Measurements from ENCODE around the gene SLC6A18.

SLC6A18 gene

GRCh38 chr5:1183424-1184162, 41.6 kb upstream of the SLC6A18 start:
- H3K4me3 ChIP-seq (ENCODE audit: low read length), result no peak overlapping the region
- no peak for TF ChIP-seq CTCF (conservative IDR thresholded peaks at IDR 0.05; ENCODE audit: low read depth, low read length)
- DNase-seq (ENCODE audit: low read depth), result no peak

DNA sequence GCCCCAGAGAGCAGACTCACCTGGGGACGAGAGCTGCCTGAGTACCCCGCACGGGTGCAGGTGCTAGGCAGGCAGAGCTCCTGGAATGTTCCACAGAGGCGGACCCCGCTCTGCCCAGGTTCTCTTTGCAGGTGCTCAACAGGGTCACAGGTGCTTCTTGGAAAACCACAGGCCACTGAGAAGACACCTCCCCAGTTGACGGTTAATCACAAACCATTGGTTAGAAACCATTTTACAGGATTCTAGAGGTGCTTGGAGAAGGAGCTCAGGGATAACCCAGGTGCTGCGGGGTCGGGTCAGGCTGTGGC, 41.1 kb upstream of the SLC6A18 start:
- DNase-seq (ENCODE audit: low read depth), result no peak

GRCh38 chr5:1184481-1184880, 40.7 kb upstream of the SLC6A18 start:
- DNase-seq (ENCODE audit: low read depth), result no peak
- TF ChIP-seq CTCF (conservative IDR thresholded peaks at IDR 0.05; ENCODE audit: low read depth, low read length), result no peak
- H3K4me3 ChIP-seq (ENCODE audit: low read length), result no peak overlapping the region

More for the DNA sequence above, 41.1 kb upstream of the SLC6A18 start:
- TF ChIP-seq CTCF (conservative IDR thresholded peaks at IDR 0.05; ENCODE audit: low read depth, low read length), result no peak
- H3K4me3 ChIP-seq (ENCODE audit: low read length), result no peak overlapping the region

DNA sequence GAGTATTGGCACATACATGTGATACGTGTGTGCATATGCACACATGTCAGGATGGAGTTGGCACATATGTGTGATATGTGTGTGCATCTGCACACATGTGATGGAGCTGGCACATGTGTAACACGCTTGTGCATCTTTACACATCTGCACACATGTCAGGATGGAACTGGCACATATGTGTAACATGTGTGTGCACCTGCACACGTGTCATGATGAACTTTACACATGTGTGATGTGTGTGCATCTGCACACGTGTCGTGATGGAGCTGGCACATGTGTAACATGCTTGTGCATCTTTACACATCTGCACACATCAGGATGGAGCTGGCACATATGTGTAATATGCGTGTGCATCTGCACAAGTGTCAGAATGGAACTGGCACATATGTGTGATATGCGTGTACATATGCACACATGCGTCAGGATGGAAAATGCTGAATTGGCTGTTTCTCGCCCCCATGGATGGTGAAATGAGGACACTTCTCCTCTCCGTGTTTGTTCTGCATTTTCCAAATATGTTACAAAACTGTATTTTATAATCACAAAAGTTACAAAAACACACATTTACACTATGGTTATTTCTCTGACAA, 40.0 kb upstream of the SLC6A18 start:
- H3K4me3 ChIP-seq (ENCODE audit: low read length), result no peak overlapping the region
- TF ChIP-seq CTCF (conservative IDR thresholded peaks at IDR 0.05; ENCODE audit: low read depth, low read length), result no peak
- DNase-seq (ENCODE audit: low read depth), result no peak

- TF ChIP-seq CTCF (conservative IDR thresholded peaks at IDR 0.05; ENCODE audit: low read depth, low read length), result no peak
- no peak for DNase-seq (ENCODE audit: low read depth)
- H3K4me3 ChIP-seq (ENCODE audit: low read length), result no peak overlapping the region
Measured at GRCh38 chr5:1185629-1186350, 39.4 kb upstream of the SLC6A18 start.

DNA sequence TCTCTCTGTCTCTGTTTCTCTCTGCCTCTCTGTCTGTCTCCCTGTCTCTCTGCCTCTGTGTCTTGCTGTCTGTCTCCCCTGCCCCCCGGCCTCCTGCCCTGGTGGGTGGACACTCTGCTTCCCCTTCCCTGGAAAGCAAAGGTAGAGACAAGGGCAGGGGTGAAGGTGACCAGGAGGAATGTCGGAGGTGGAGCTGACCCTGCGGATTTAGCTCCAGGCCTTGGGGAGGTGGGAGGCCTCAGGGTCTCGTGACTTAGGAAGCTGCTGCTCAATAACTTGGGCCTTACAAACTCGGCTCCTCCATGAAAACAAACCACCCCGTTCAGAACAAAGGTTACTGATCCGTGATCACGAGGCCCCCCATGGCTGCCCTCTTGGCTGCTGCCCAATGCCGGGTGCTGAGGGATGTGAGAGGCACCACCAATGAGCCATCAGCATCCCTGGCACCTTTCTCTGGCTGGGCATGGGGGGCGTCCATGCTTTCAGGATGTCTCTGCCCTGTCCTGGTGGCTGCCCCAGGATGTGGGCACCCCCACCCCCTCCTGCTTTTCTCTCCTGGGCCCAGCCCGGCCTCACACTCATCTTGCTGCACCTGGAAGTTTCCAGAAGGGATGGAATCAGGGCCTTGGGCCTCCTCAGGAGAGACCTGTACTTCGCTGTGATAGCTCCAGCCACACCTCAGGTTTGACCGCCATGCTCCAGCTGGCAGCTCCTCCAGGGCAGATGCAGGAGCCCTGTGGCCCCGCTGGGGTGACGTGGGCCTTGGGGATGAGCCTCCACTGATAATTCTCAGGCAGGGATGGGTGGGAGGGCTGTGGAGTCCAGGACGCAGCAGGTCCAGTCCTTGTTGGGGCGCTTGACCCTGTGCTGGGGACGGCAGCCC, 38.6 kb upstream of the SLC6A18 start:
- TF ChIP-seq CTCF (conservative IDR thresholded peaks at IDR 0.05; ENCODE audit: low read depth, low read length), result no peak
- DNase-seq (ENCODE audit: low read depth), result no peak
- no peak overlapping the region for H3K4me3 ChIP-seq (ENCODE audit: low read length)
